Activated CD4-positive, alpha-beta T cell treated with anti-CD3 and anti-CD28 coated beads, Interleukin-2, amount 10 ng/mL, durations not matched to agents 24 days and 14 days (primary cell): ENCODE data around the gene CYP27A1. TPM values are rescaled to one million over a fixed set of nuclear protein-coding genes. Genes with fewer than 3 reads are reported as not detected.

ENCODE experiments used
- DNase-seq: peaks from one replicate; pipeline ENCODE4 v3.0.0; 2022
- H3K27ac Mint-ChIP-seq: one replicate; pipeline ENCODE4 v1.8.0; 2022; ENCODE audit warnings: mild to moderate bottlenecking, mixed read lengths
- H3K27me3 Mint-ChIP-seq: one replicate; pipeline ENCODE4 v1.8.0; 2022; ENCODE audit warnings: mixed read lengths
- H3K36me3 Mint-ChIP-seq: one replicate; pipeline ENCODE4 v1.8.0; 2022; ENCODE audit warnings: low read depth, mild to moderate bottlenecking, mixed read lengths
- H3K4me1 Mint-ChIP-seq: one replicate; pipeline ENCODE4 v1.8.0; 2021; ENCODE audit warnings: mixed read lengths
- H3K4me3 Mint-ChIP-seq: one replicate; pipeline ENCODE4 v1.8.0; 2022; ENCODE audit warnings: mild to moderate bottlenecking, moderate library complexity, mixed read lengths
- H3K9me3 Mint-ChIP-seq: one replicate; pipeline ENCODE4 v1.8.0; 2021; ENCODE audit warnings: mixed read lengths
- intact Hi-C: fragments of 100-400 bp; cut with micrococcal nuclease; formaldehyde crosslinking; loops from one replicate; pipeline ENCODE4 v1.15.1; 2023
- total RNA-seq: library from RNA; stranded (reverse); gene quantifications from 2 replicates; pipeline ENCODE4 v1.2.3, GENCODE V29; 2022

The CYP27A1 gene
- total RNA-seq = 0.09 TPM in 1 of 2 replicates, not detected in the other

DNA sequence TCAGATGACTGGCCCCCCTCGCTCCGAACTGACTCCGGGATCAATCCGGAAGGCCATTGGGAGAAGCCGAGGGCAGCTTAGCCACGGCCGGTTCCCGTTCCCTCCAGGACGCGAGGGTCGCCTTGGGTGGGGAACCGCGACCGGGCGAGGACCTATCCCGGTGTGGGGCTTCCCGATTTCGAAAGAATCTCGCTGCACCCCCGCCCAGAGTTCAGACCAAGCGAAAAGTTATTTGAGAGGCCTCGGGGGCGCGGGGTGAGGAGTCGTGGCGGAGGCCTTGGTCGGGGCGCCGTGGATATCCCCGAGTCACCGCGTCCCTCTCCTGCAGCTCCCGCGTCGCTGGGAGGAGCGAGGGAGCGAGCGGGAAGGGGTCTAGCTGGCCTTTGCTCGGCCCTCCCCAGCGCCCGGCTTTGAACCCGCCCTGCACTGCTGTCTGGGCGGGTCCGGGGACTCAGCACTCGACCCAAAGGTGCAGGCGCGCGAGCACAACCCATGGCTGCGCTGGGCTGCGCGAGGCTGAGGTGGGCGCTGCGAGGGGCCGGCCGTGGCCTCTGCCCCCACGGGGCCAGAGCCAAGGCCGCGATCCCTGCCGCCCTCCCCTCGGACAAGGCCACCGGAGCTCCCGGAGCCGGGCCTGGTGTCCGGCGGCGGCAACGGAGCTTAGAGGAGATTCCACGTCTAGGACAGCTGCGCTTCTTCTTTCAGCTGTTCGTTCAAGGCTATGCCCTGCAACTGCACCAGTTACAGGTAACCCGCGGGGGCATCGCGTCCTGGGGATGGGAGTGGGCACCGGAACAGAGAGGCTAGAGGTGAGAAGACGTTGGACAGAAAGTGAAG lies at the start of gene CYP27A1:
TSS of gene CYP27A1 (plus strand) at position 457 of the 837 bp plus-strand sequence. CDS start at position 493, 36 bp downstream.
- Mint-ChIP-seq H3K4me3 (no peak within 1 kb of the TSS), H3K36me3 (peaks cover 2% of the 10 kb centered on the region), H3K27me3 (peaks cover 58% of the 10 kb centered on the region), H3K4me1 (peaks cover 7% of the 10 kb centered on the region), H3K9me3 (peaks cover 7% of the 10 kb centered on the region), H3K27ac (no peak within 1 kb of the TSS)
- intact Hi-C loops = no loop called here
- no peak for DNase-seq

GRCh38 chr2:218732761-218733158 lies 49.2 kb upstream of the CYP27A1 start:
- intact Hi-C loops = loop anchor here (1.0 to 5.0 kb wide), 2 partner anchors 12 to 165 kb away; no protein-coding TSS in a partner anchor

DNA sequence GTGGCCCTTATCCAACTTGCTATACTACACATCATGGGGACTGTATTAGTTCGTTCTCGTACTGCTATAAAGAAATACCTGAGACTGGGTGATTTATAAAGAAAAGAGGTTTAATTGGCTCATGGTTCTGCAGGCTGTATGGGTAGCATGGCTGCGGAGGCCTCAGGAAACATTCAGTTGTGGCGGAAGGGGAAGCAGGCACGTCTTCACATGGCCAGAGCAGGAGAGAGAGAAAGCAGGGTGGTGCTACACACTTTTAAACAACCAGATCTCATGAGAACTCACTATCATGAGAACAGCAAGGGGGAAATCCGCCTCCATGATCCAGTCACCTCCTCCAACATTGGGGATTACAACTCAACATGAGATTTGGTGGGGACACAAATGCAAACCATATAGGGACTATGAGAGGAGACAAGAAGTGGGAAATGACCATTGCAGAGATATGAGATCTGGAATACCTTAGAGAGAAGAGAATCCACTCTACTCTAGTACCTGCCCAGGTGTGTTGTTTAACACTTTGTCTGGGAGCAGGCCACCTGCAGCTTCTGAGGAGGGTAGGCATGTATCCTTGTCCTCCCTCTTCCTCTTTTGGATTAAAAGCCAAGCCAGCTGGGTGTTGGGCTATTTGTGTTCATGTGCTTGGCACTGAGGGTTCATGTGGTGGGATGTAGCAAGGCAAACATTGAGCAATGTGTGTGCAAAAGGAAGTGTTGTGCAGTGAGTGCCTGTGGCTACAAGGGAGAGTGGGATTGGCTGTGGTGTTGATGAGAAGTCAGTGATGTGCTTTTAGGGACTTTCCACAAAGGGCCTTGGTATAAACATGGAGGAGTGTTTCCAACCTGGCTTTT lies 48.6 kb upstream of the CYP27A1 start:
- H3K36me3 Mint-ChIP-seq = peaks cover 36% of the 10 kb centered on the region
- H3K9me3 Mint-ChIP-seq = peaks cover 3% of the 10 kb centered on the region
- H3K27ac Mint-ChIP-seq = peak overlapping the region; percentile 80
- no peaks in the 10 kb centered on the region for H3K27me3 Mint-ChIP-seq
- intact Hi-C loops = loop anchor here (1.0 to 5.0 kb wide), 2 partner anchors 11 to 164 kb away; no protein-coding TSS in a partner anchor
- peaks cover 34% of the 10 kb centered on the region for H3K4me1 Mint-ChIP-seq
- DNase-seq = peak; percentile 83
- H3K4me3 Mint-ChIP-seq = peak overlapping the region; percentile 32

More at GRCh38 chr2:218732761-218733158, 49.2 kb upstream of the CYP27A1 start:
- no peak for DNase-seq
- peaks cover 34% of the 10 kb centered on the region for H3K4me1 Mint-ChIP-seq
- H3K4me3 Mint-ChIP-seq = no peak overlapping the region
- peaks cover 31% of the 10 kb centered on the region for H3K36me3 Mint-ChIP-seq
- H3K9me3 Mint-ChIP-seq = peaks cover 3% of the 10 kb centered on the region
- no peaks in the 10 kb centered on the region for H3K27me3 Mint-ChIP-seq
- H3K27ac Mint-ChIP-seq = peak overlapping the region; percentile 80

GRCh38 chr2:218734190-218734975 lies 47.6 kb upstream of the CYP27A1 start:
- intact Hi-C loops = loop anchor here (5.0 kb wide), 1 partner anchor 163 kb away; no protein-coding TSS in a partner anchor
- Mint-ChIP-seq H3K27me3 (no peaks in the 10 kb centered on the region), H3K4me1 (peaks cover 34% of the 10 kb centered on the region), H3K9me3 (peaks cover 3% of the 10 kb centered on the region), H3K4me3 (no peak overlapping the region), H3K36me3 (peaks cover 43% of the 10 kb centered on the region), H3K27ac (peak overlapping the region; percentile 80)
- DNase-seq = no peak

DNA sequence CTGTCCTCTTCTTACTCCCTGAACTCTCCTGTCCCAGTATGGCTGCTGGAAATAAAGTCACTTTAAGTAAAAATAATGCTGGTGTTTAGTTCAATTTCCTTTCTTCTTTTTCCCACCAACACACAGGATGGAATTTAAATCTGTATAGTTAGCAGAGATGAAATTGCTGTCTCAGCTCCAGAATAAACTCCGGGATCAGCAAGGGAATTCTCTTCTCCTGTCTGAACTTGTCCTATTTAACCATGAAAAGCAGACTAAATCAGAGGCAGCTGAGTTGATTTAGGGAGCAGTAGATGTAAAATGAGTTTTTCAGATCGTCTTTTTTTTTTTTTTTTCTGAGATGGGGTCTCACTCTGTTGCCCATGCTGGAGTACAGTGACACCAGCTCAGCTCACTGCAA lies 45.4 kb upstream of the CYP27A1 start:
- DNase-seq = no peak
- Mint-ChIP-seq H3K4me3 (no peak overlapping the region), H3K36me3 (peaks cover 55% of the 10 kb centered on the region), H3K4me1 (peaks cover 31% of the 10 kb centered on the region), H3K27ac (no peak overlapping the region), H3K9me3 (peaks cover 3% of the 10 kb centered on the region), H3K27me3 (no peaks in the 10 kb centered on the region)
- intact Hi-C loops = no loop called here

GRCh38 chr2:218743068-218743467 lies 38.9 kb upstream of the CYP27A1 start:
- intact Hi-C loops = no loop called here
- DNase-seq = no peak
- peak overlapping the region; percentile 18 for H3K27ac Mint-ChIP-seq
- H3K4me1 Mint-ChIP-seq = peaks cover 22% of the 10 kb centered on the region
- no peaks in the 10 kb centered on the region for H3K9me3 Mint-ChIP-seq
- H3K36me3 Mint-ChIP-seq = peaks cover 63% of the 10 kb centered on the region
- no peak overlapping the region for H3K4me3 Mint-ChIP-seq
- no peaks in the 10 kb centered on the region for H3K27me3 Mint-ChIP-seq

GRCh38 chr2:218744615-218745014 lies 37.3 kb upstream of the CYP27A1 start:
- Mint-ChIP-seq H3K27me3 (no peaks in the 10 kb centered on the region), H3K4me3 (peak overlapping the region; percentile 28), H3K27ac (peak overlapping the region; percentile 81), H3K4me1 (peaks cover 22% of the 10 kb centered on the region), H3K9me3 (no peaks in the 10 kb centered on the region), H3K36me3 (peaks cover 62% of the 10 kb centered on the region)
- intact Hi-C loops = loop anchor here (1.0 kb wide), 1 partner anchor 11 kb away; no protein-coding TSS in a partner anchor
- no peak for DNase-seq

- Mint-ChIP-seq H3K36me3 (peaks cover 60% of the 10 kb centered on the region), H3K9me3 (no peaks in the 10 kb centered on the region), H3K27ac (peak overlapping the region; percentile 38), H3K4me3 (no peak overlapping the region), H3K27me3 (no peaks in the 10 kb centered on the region), H3K4me1 (peaks cover 22% of the 10 kb centered on the region)
- no peak for DNase-seq
- intact Hi-C loops = no loop called here
Observed at GRCh38 chr2:218745160-218745558, 36.8 kb upstream of the CYP27A1 start.

DNA sequence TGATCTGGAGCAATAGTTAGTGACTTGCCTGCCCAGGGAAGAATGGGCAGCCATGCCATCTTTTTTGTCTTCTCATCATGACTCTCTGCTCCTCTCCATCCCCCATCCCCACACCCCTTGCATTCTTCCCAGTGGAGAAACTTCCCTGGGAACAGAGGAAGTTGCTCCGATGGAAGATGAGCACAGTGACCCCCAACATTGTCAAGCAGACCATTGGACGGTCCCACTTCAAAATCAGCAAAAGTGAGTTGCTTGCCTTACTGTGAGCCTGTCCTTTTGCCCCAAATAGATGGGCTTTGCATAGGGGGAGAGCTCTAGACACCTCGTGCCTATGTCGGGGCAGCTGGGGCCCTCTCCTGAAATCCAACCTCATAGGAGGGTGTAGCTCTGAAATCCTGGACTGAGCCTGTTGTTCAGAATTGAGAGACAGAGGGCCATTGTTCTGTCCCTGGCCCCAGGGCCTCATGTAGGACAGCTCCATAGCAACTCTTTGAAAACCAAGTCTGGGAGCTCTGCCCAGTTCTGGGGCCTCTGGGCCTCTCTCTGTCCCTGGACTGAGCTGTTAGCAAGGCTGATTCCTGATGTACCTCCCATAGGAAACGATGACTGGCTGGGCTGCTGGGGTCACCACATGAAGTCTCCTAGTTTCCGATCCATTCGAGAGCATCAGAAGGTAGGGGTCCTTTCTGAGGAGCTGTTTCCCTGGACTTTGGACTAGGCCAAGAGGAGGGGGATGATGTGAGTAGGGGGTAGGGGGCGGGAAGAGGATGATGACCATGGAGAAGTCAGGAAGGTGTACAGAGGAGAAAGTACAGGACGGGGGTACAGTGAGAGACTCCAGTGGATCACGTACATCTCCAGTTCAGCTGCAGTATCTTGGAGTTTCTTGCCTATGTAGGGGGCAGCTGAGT lies 36.1 kb upstream of the CYP27A1 start:
- intact Hi-C loops = no loop called here
- Mint-ChIP-seq H3K4me3 (no peak overlapping the region), H3K4me1 (peaks cover 22% of the 10 kb centered on the region), H3K36me3 (peaks cover 60% of the 10 kb centered on the region), H3K27me3 (no peaks in the 10 kb centered on the region), H3K9me3 (no peaks in the 10 kb centered on the region), H3K27ac (peak overlapping the region; percentile 18)
- no peak for DNase-seq

GRCh38 chr2:218746470-218746795 lies 35.5 kb upstream of the CYP27A1 start:
- peaks cover 22% of the 10 kb centered on the region for H3K4me1 Mint-ChIP-seq
- H3K36me3 Mint-ChIP-seq = peaks cover 61% of the 10 kb centered on the region
- no peaks in the 10 kb centered on the region for H3K9me3 Mint-ChIP-seq
- no peak overlapping the region for H3K27ac Mint-ChIP-seq
- H3K4me3 Mint-ChIP-seq = no peak overlapping the region
- H3K27me3 Mint-ChIP-seq = no peaks in the 10 kb centered on the region
- intact Hi-C loops = no loop called here
- DNase-seq = no peak

- no peak overlapping the region for H3K27ac Mint-ChIP-seq
- intact Hi-C loops = no loop called here
- H3K9me3 Mint-ChIP-seq = no peaks in the 10 kb centered on the region
- H3K4me3 Mint-ChIP-seq = no peak overlapping the region
- H3K36me3 Mint-ChIP-seq = peaks cover 63% of the 10 kb centered on the region
- peaks cover 22% of the 10 kb centered on the region for H3K4me1 Mint-ChIP-seq
- no peaks in the 10 kb centered on the region for H3K27me3 Mint-ChIP-seq
- no peak for DNase-seq
Observed at GRCh38 chr2:218746960-218747359, 35.0 kb upstream of the CYP27A1 start.

DNA sequence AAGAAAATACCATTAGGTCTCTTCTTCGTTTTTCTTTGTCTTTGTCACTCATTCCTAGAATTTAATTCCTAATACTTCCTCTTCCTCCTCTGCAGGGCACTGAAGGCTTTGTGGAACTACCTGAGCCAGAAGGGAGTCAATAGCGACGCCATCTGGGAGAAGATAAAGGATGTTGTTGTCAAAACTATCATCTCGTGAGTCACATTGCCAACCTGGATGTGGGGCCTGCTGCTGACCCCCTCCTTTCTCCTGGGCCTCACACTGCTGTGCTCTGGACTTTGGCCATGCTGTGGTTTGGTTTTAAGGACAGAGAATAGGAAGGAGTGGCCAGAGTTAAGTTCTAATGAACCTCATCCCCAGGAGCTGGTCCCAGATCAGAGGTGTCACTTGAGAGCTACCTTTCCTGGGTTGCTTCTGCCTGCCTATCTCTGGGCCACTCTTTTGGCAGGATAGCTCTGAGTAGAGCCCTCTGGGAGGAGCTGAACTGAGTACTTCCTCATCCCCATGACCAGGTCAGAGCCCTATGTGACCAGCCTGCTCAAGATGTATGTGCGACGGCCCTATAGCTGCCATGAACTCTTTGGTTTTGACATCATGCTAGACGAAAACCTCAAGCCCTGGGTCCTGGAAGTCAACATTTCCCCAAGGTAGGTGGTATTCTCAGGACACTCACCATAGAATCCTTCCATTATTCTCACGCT lies 33.1 kb upstream of the CYP27A1 start:
- no peak for DNase-seq
- Mint-ChIP-seq H3K36me3 (peaks cover 70% of the 10 kb centered on the region), H3K9me3 (no peaks in the 10 kb centered on the region), H3K4me1 (peaks cover 12% of the 10 kb centered on the region), H3K4me3 (no peak overlapping the region), H3K27me3 (no peaks in the 10 kb centered on the region), H3K27ac (no peak overlapping the region)
- intact Hi-C loops = no loop called here
